Measurements from ENCODE around the gene ONECUT3.

GRCh38 chr19:1805401-1806183 lies 52.3 kb downstream of the ONECUT3 start:
- no peak for TF ChIP-seq POLR2A (IDR thresholded peaks at IDR 0.05; ENCODE audit: low read depth, low read length)
- TF ChIP-seq RAD21 (IDR thresholded peaks at IDR 0.05; ENCODE audit: low read length) = no peak
